Measurements from ENCODE around the gene PPP1R8.
A peak's percentile ranks its signal among the peaks of the same experiment; 100 is the strongest.

The PPP1R8 gene

GRCh38 chr1:27831568-27832410 lies 1.2 kb downstream of the PPP1R8 start:
- Histone ChIP-seq H3F3A (ENCODE audit: insufficient read depth, low read length) (peaks cover 7% of the 10 kb centered on the region; the same call in 1 of the 2 replicates), H4K20me1 (ENCODE audit: insufficient read depth, low read length) (0 out of 2 replicates have a peak, but pooled peaks cover 3% of the 10 kb centered on the region), H2AFZ (ENCODE audit: low read length) (no peak overlapping the region), H3K9ac (ENCODE audit: low read length) (peak overlapping the region; percentile 95), H3K79me2 (ENCODE audit: insufficient read depth, low read length) (peaks cover 53% of the 10 kb centered on the region), H3K36me3 (ENCODE audit: insufficient read depth, low read length) (peaks cover 42% of the 10 kb centered on the region), H3K4me1 (ENCODE audit: insufficient read depth, low read length, severe bottlenecking) (peaks cover 22% of the 10 kb centered on the region), H3K27ac (ENCODE audit: low read depth, low read length, poor library complexity, severe bottlenecking) (no peak overlapping the region), H3K9me2 (ENCODE audit: low read depth, low read length) (no peaks in the 10 kb centered on the region), H3K4me3 (ENCODE audit: low read depth, low read length, poor library complexity, severe bottlenecking) (peak overlapping the region; percentile 91), H3K9me3 (ENCODE audit: low read length) (no peaks in the 10 kb centered on the region), H3K4me2 (ENCODE audit: low read length) (peak overlapping the region; percentile 89), H3K27me3 (ENCODE audit: insufficient read depth, low read length) (no peaks in the 10 kb centered on the region)
- TF ChIP-seq CTCF (IDR thresholded peaks at IDR 0.05; ENCODE audit: low read length) = no peak
- no peak for TF ChIP-seq EZH2 (IDR thresholded peaks at IDR 0.05; ENCODE audit: borderline replicate concordance, low read length)

- Histone ChIP-seq H3K4me2 (ENCODE audit: low read length) (no peak overlapping the region; the same call in 1 of the 2 replicates), H3K27ac (ENCODE audit: low read depth, low read length, poor library complexity, severe bottlenecking) (no peak overlapping the region), H2AFZ (ENCODE audit: low read length) (no peak overlapping the region), H3K4me1 (ENCODE audit: insufficient read depth, low read length, severe bottlenecking) (peaks cover 22% of the 10 kb centered on the region), H3F3A (ENCODE audit: insufficient read depth, low read length) (peaks cover 7% of the 10 kb centered on the region; the same call in 1 of the 2 replicates), H3K79me2 (ENCODE audit: insufficient read depth, low read length) (peaks cover 53% of the 10 kb centered on the region), H3K9ac (ENCODE audit: low read length) (peak overlapping the region; percentile 95; the same call in 1 of the 2 replicates), H3K36me3 (ENCODE audit: insufficient read depth, low read length) (peaks cover 47% of the 10 kb centered on the region), H3K27me3 (ENCODE audit: insufficient read depth, low read length) (no peaks in the 10 kb centered on the region), H4K20me1 (ENCODE audit: insufficient read depth, low read length) (0 out of 2 replicates have a peak, but pooled peaks cover 3% of the 10 kb centered on the region), H3K4me3 (ENCODE audit: low read depth, low read length, poor library complexity, severe bottlenecking) (peak overlapping the region; percentile 91), H3K9me3 (ENCODE audit: low read length) (no peaks in the 10 kb centered on the region), H3K9me2 (ENCODE audit: low read depth, low read length) (no peaks in the 10 kb centered on the region)
- TF ChIP-seq CTCF (IDR thresholded peaks at IDR 0.05; ENCODE audit: low read length) (no peak), EZH2 (IDR thresholded peaks at IDR 0.05; ENCODE audit: borderline replicate concordance, low read length) (no peak)
These were observed 2.2 kb downstream of the PPP1R8 start for GRCh38 chr1:27832762-27833161.

GRCh38 chr1:27833470-27833869 lies 2.9 kb downstream of the PPP1R8 start:
- no peak overlapping the region for H3K9ac ChIP-seq (ENCODE audit: low read length)
- H3K4me3 ChIP-seq (ENCODE audit: low read depth, low read length, poor library complexity, severe bottlenecking) = no peak overlapping the region
- H3K36me3 ChIP-seq (ENCODE audit: insufficient read depth, low read length) = peaks cover 51% of the 10 kb centered on the region
- 0 out of 2 replicates have a peak, but pooled peaks cover under 1% of the 10 kb centered on the region for H3F3A ChIP-seq (ENCODE audit: insufficient read depth, low read length)
- no peak overlapping the region for H2AFZ ChIP-seq (ENCODE audit: low read length)
- H3K9me3 ChIP-seq (ENCODE audit: low read length) = no peaks in the 10 kb centered on the region
- H3K9me2 ChIP-seq (ENCODE audit: low read depth, low read length) = no peaks in the 10 kb centered on the region
- H3K4me2 ChIP-seq (ENCODE audit: low read length) = no peak overlapping the region
- peaks cover 53% of the 10 kb centered on the region for H3K79me2 ChIP-seq (ENCODE audit: insufficient read depth, low read length)
- 0 out of 2 replicates have a peak, but pooled peaks cover 3% of the 10 kb centered on the region for H4K20me1 ChIP-seq (ENCODE audit: insufficient read depth, low read length)
- peaks cover 22% of the 10 kb centered on the region for H3K4me1 ChIP-seq (ENCODE audit: insufficient read depth, low read length, severe bottlenecking)
- H3K27me3 ChIP-seq (ENCODE audit: insufficient read depth, low read length) = no peaks in the 10 kb centered on the region
- H3K27ac ChIP-seq (ENCODE audit: low read depth, low read length, poor library complexity, severe bottlenecking) = no peak overlapping the region
- TF ChIP-seq CTCF (IDR thresholded peaks at IDR 0.05; ENCODE audit: low read length) (no peak), EZH2 (IDR thresholded peaks at IDR 0.05; ENCODE audit: borderline replicate concordance, low read length) (no peak)
